Tibial artery (tissue), 4 donors: ENCODE data around the gene KCNQ4.

ENCODE experiments used
- DNase-seq, 2 donors: peaks; one replicate each; pipeline ENCODE4 v3.0.0-alpha.2; 2019
- H3K27ac ChIP-seq, 2 donors: fragments of 200-600 bp; sonication (generic) in 1 of 2; 1 replicate in 1 of 2; 2 replicates in 1 of 2; pipeline ENCODE4 v1.5.1; 2018 to 2019; ENCODE audit warnings: mild to moderate bottlenecking in 1 of 2
- H3K27me3 ChIP-seq, 2 donors: fragments of 200-600 bp; sonication (generic) in 1 of 2; one replicate each; pipeline versions ENCODE4 v1.5.1 to v1.6.0; 2016 to 2019
- H3K36me3 ChIP-seq, 3 donors: fragments of 200-600 bp; sonication (generic) in 2 of 3; one replicate each; pipeline ENCODE4 v1.5.1; 2016 to 2019; ENCODE audit warnings: mild to moderate bottlenecking in 2 of 3
- H3K4me1 ChIP-seq, 4 donors: fragments of 200-600 bp; sonication (generic) in 2 of 4; 1 replicate in 3 of 4; 2 replicates in 1 of 4; pipeline ENCODE4 v1.5.1; 2016 to 2019
- H3K4me3 ChIP-seq, 2 donors: fragments of 200-600 bp; sonication (generic) in 1 of 2; 1 replicate in 1 of 2; 2 replicates in 1 of 2; pipeline ENCODE4 v1.5.1; 2018 to 2019; ENCODE audit warnings: mild to moderate bottlenecking in 2 of 2
- H3K9me3 ChIP-seq, 3 donors: fragments of 200-600 bp; sonication (generic) in 1 of 3; one replicate each; pipeline ENCODE4 v1.5.1; 2016 to 2019
- CTCF ChIP-seq, 2 experiments: fragments of 200-600 bp in 1 of 2; fragments of 450-650 bp in 1 of 2; IDR thresholded peaks; one replicate each; pipeline ENCODE4 v1.5.1; 2017 to 2019; ENCODE audit warnings: antibody characterized with exemption in 2 of 2, mild to moderate bottlenecking in 1 of 2, moderate library complexity in 1 of 2
- intact Hi-C: fragments of 100-400 bp; cut with DNase I; formaldehyde crosslinking; loops from one replicate; pipeline ENCODE4 v1.15.0; 2023; ENCODE audit warnings: low total_unique reads

The KCNQ4 gene

GRCh38 chr1:40849801-40850592 lies 66.4 kb downstream of the KCNQ4 start:
- peaks cover 0 to 15% (median 7%) of the 10 kb centered on the region in 4 donors for H3K4me1 ChIP-seq
- H3K4me3 ChIP-seq: no peak overlapping the region
- peak; percentile 76 to 80 for DNase-seq
- intact Hi-C loops: loop anchor here (2.0 to 5.0 kb wide), 3 partner anchors 75 to 238 kb away; no protein-coding TSS in a partner anchor
- no peak overlapping the region for H3K27ac ChIP-seq
- H3K9me3 ChIP-seq: no peaks in the 10 kb centered on the region
- TF ChIP-seq CTCF (IDR thresholded peaks at IDR 0.05): peak; percentile 92 to 93
- no peaks in the 10 kb centered on the region for H3K27me3 ChIP-seq
- H3K36me3 ChIP-seq: no peaks in the 10 kb centered on the region

- no peak for TF ChIP-seq CTCF (IDR thresholded peaks at IDR 0.05)
- peaks cover 0 to 15% (median 7%) of the 10 kb centered on the region in 4 donors for H3K4me1 ChIP-seq
- H3K27ac ChIP-seq: no peak overlapping the region
- DNase-seq: no peak
- H3K27me3 ChIP-seq: no peaks in the 10 kb centered on the region
- H3K4me3 ChIP-seq: no peak overlapping the region
- intact Hi-C loops: no loop called here
- no peaks in the 10 kb centered on the region for H3K36me3 ChIP-seq
- no peaks in the 10 kb centered on the region for H3K9me3 ChIP-seq
These were observed 68.1 kb downstream of the KCNQ4 start for GRCh38 chr1:40851643-40852042.

DNA sequence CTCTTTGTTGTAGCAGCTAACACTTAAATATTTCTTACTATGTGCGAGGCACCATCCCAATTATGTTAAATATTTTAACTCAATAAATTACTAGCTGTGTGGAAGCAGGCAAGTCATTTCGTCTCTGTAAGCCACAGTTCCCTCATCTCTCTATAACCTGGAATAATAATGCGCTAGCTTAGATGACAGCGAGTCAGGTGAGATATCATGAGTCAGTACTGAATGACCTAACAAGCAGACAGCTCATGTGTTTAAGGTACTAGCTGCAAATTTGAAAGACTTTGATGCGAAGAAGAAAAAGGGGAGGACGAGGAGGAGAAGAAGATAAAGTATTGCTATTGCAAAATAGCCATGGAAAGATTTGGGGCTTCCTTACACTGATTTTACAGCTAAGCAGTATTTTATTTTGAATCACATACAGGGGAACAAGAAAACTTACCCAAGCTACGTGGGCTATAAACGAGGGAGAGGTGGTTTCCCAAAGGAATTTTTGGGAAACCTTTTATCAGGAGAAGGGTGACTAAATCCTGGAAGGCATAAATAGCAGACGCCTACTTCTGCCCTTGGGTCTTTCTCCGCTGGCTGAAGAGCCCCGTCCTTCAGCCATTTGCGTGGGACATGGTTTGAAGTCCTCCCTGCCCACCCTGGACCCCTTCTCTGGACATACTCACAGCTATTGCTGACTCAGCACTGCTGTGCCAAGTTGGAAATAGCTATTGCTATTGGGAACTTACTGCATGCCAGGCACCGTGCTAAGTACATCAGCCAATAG lies 69.7 kb downstream of the KCNQ4 start:
- Histone ChIP-seq H3K4me3 (no peak overlapping the region), H3K4me1 (peaks cover 0 to 15% (median 7%) of the 10 kb centered on the region in 4 donors), H3K36me3 (no peaks in the 10 kb centered on the region), H3K27ac (peak overlapping the region in 1 of 2 donors; percentile 21), H3K9me3 (no peaks in the 10 kb centered on the region), H3K27me3 (no peaks in the 10 kb centered on the region)
- DNase-seq: no peak
- TF ChIP-seq CTCF (IDR thresholded peaks at IDR 0.05): no peak
- intact Hi-C loops: no loop called here

GRCh38 chr1:40853885-40854170 lies 70.2 kb downstream of the KCNQ4 start:
- H3K36me3 ChIP-seq: no peaks in the 10 kb centered on the region
- intact Hi-C loops: no loop called here
- no peaks in the 10 kb centered on the region for H3K27me3 ChIP-seq
- H3K4me1 ChIP-seq: peaks cover 0 to 15% (median 7%) of the 10 kb centered on the region in 4 donors
- no peak overlapping the region for H3K4me3 ChIP-seq
- H3K27ac ChIP-seq: peak overlapping the region in 1 of 2 donors; percentile 21
- DNase-seq: no peak
- H3K9me3 ChIP-seq: no peaks in the 10 kb centered on the region
- no peak for TF ChIP-seq CTCF (IDR thresholded peaks at IDR 0.05)

DNA sequence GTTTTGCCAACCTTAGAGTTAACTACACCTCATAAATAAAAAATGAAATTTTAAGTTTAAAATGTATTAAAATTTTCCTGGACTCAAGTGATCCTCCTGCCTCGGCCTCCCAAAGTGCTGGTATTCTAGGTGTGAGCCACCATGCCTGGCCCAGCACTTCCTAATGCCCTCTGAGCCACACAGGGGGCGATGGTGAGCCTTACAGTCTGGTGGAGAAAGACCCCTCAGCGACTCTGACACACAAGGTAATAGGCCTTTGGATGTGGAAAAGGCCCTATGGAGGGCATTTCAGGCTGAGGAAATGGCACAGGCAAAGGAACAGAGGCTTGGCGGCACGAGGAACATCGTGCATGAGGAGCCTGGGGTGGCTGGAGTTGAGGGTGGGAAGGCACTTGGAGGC lies 71.9 kb downstream of the KCNQ4 start:
- no peak overlapping the region for H3K27ac ChIP-seq

More for the DNA sequence above, 71.9 kb downstream of the KCNQ4 start:
- H3K4me1 ChIP-seq: peaks cover 0 to 23% (median 20%) of the 10 kb centered on the region in 4 donors
- intact Hi-C loops: no loop called here
- H3K36me3 ChIP-seq: no peaks in the 10 kb centered on the region
- DNase-seq: no peak
- no peak for TF ChIP-seq CTCF (IDR thresholded peaks at IDR 0.05)
- H3K4me3 ChIP-seq: no peak overlapping the region
- no peaks in the 10 kb centered on the region for H3K9me3 ChIP-seq
- H3K27me3 ChIP-seq: no peaks in the 10 kb centered on the region
